HG03439 (cell line): ENCODE results near the gene KIAA0232.

ENCODE experiments used
- ATAC-seq: cut with Tn5 transposase; IDR thresholded peaks from one replicate; pipeline ENCODE4 v1.9.1; 2021; ENCODE audit warnings: mild to moderate bottlenecking, moderate library complexity; ENCODE audit not compliant: unreplicated experiment

Gene KIAA0232

GRCh38 chr4:6913350-6913905, 130.9 kb downstream of the KIAA0232 start:
- ATAC-seq, result no peak

- ATAC-seq, result no peak
Observed at GRCh38 chr4:6914448-6914847, 131.9 kb downstream of the KIAA0232 start.

GRCh38 chr4:6915041-6916005, 132.8 kb downstream of the KIAA0232 start:
- ATAC-seq, result no peak

GRCh38 chr4:6916069-6916586, 133.6 kb downstream of the KIAA0232 start:
- ATAC-seq, result no peak

- no peak for ATAC-seq
Observed at GRCh38 chr4:6916587-6917460, 134.3 kb downstream of the KIAA0232 start.

- ATAC-seq, result no peak
Observed at GRCh38 chr4:6917461-6918271, 135.1 kb downstream of the KIAA0232 start.

- ATAC-seq, result no peak
Observed at GRCh38 chr4:6918338-6918737, 135.8 kb downstream of the KIAA0232 start.

- no peak for ATAC-seq
Observed at GRCh38 chr4:6920171-6920570, 137.6 kb downstream of the KIAA0232 start.

- no peak for ATAC-seq
Observed at GRCh38 chr4:6923507-6923906, 141.0 kb downstream of the KIAA0232 start.

GRCh38 chr4:6924361-6924779, 141.8 kb downstream of the KIAA0232 start:
- ATAC-seq, result no peak

GRCh38 chr4:6925357-6925836, 142.9 kb downstream of the KIAA0232 start:
- ATAC-seq, result no peak

GRCh38 chr4:6926081-6926480, 143.6 kb downstream of the KIAA0232 start:
- ATAC-seq, result no peak

GRCh38 chr4:6926681-6927478, 144.4 kb downstream of the KIAA0232 start:
- ATAC-seq, result no peak

- no peak for ATAC-seq
Observed at GRCh38 chr4:6928081-6928480, 145.6 kb downstream of the KIAA0232 start.

- no peak for ATAC-seq
Observed at GRCh38 chr4:6929339-6929811, 146.8 kb downstream of the KIAA0232 start.

GRCh38 chr4:6929812-6930464, 147.4 kb downstream of the KIAA0232 start:
- no peak for ATAC-seq

GRCh38 chr4:6932475-6932874, 149.9 kb downstream of the KIAA0232 start:
- ATAC-seq, result no peak

GRCh38 chr4:6932918-6933317, 150.4 kb downstream of the KIAA0232 start:
- ATAC-seq, result no peak
